Mucosa of stomach (tissue), 1 donor: ENCODE results near the gene CHPF.

ENCODE experiments used
- H3K27me3 ChIP-seq: one replicate; pipeline ENCODE4 v1.7.0; 2013; ENCODE audit warnings: mild to moderate bottlenecking, low read length; ENCODE audit not compliant: control insufficient read depth, insufficient read depth
- H3K36me3 ChIP-seq: one replicate; pipeline ENCODE4 v1.7.0; 2013; ENCODE audit warnings: low read length; ENCODE audit not compliant: control insufficient read depth, insufficient read depth
- H3K4me1 ChIP-seq: one replicate; pipeline ENCODE4 v1.7.0; 2013; ENCODE audit warnings: mild to moderate bottlenecking, low read length; ENCODE audit not compliant: control insufficient read depth, insufficient read depth
- H3K4me3 ChIP-seq: one replicate; pipeline ENCODE4 v1.7.0; 2013; ENCODE audit warnings: low read length
- H3K9ac ChIP-seq: one replicate; pipeline ENCODE4 v1.7.0; 2013; ENCODE audit warnings: mild to moderate bottlenecking, low read length, moderate library complexity
- H3K9me3 ChIP-seq: one replicate; pipeline ENCODE4 v1.7.0; 2013; ENCODE audit warnings: mild to moderate bottlenecking, low read length, moderate library complexity; ENCODE audit not compliant: control insufficient read depth
- donor health status: Pancreatic carcinoma.

The CHPF gene

GRCh38 chr2:219533930-219534661 lies 9.5 kb downstream of the CHPF start:
- no peaks in the 10 kb centered on the region for H3K4me1 ChIP-seq
- no peaks in the 10 kb centered on the region for H3K36me3 ChIP-seq
- H3K9ac ChIP-seq, result no peak overlapping the region
- H3K9me3 ChIP-seq, result no peaks in the 10 kb centered on the region
- no peak overlapping the region for H3K4me3 ChIP-seq
- peaks cover 10% of the 10 kb centered on the region for H3K27me3 ChIP-seq

GRCh38 chr2:219532378-219532649 lies 11.3 kb downstream of the CHPF start:
- Histone ChIP-seq H3K9ac (no peak overlapping the region), H3K4me1 (no peaks in the 10 kb centered on the region), H3K4me3 (no peak overlapping the region), H3K27me3 (peaks cover 22% of the 10 kb centered on the region), H3K9me3 (no peaks in the 10 kb centered on the region), H3K36me3 (no peaks in the 10 kb centered on the region)

GRCh38 chr2:219531639-219532377 lies 11.8 kb downstream of the CHPF start:
- Histone ChIP-seq H3K9me3 (no peaks in the 10 kb centered on the region), H3K4me3 (no peak overlapping the region), H3K36me3 (no peaks in the 10 kb centered on the region), H3K27me3 (peaks cover 27% of the 10 kb centered on the region), H3K4me1 (no peaks in the 10 kb centered on the region), H3K9ac (no peak overlapping the region)

GRCh38 chr2:219530048-219530963 lies 13.3 kb downstream of the CHPF start:
- no peaks in the 10 kb centered on the region for H3K4me1 ChIP-seq
- H3K9ac ChIP-seq, result no peak overlapping the region
- H3K27me3 ChIP-seq, result peaks cover 42% of the 10 kb centered on the region
- no peak overlapping the region for H3K4me3 ChIP-seq
- no peaks in the 10 kb centered on the region for H3K9me3 ChIP-seq
- no peaks in the 10 kb centered on the region for H3K36me3 ChIP-seq

GRCh38 chr2:219527472-219527871 lies 16.1 kb downstream of the CHPF start:
- no peaks in the 10 kb centered on the region for H3K4me1 ChIP-seq
- no peak overlapping the region for H3K9ac ChIP-seq
- no peaks in the 10 kb centered on the region for H3K36me3 ChIP-seq
- peaks cover 70% of the 10 kb centered on the region for H3K27me3 ChIP-seq
- H3K9me3 ChIP-seq, result no peaks in the 10 kb centered on the region
- H3K4me3 ChIP-seq, result no peak overlapping the region

GRCh38 chr2:219527076-219527394 lies 16.6 kb downstream of the CHPF start:
- H3K27me3 ChIP-seq, result peaks cover 73% of the 10 kb centered on the region
- H3K4me3 ChIP-seq, result no peak overlapping the region
- no peaks in the 10 kb centered on the region for H3K36me3 ChIP-seq
- H3K4me1 ChIP-seq, result no peaks in the 10 kb centered on the region
- H3K9ac ChIP-seq, result no peak overlapping the region
- no peaks in the 10 kb centered on the region for H3K9me3 ChIP-seq

GRCh38 chr2:219526320-219527075 lies 17.1 kb downstream of the CHPF start:
- H3K36me3 ChIP-seq, result no peaks in the 10 kb centered on the region
- no peaks in the 10 kb centered on the region for H3K4me1 ChIP-seq
- H3K27me3 ChIP-seq, result peaks cover 78% of the 10 kb centered on the region
- H3K4me3 ChIP-seq, result no peak overlapping the region
- no peaks in the 10 kb centered on the region for H3K9me3 ChIP-seq
- no peak overlapping the region for H3K9ac ChIP-seq

GRCh38 chr2:219525533-219526232 lies 17.9 kb downstream of the CHPF start:
- H3K9ac ChIP-seq, result no peak overlapping the region
- no peak overlapping the region for H3K4me3 ChIP-seq
- H3K36me3 ChIP-seq, result no peaks in the 10 kb centered on the region
- H3K9me3 ChIP-seq, result no peaks in the 10 kb centered on the region
- H3K27me3 ChIP-seq, result peaks cover 87% of the 10 kb centered on the region
- H3K4me1 ChIP-seq, result no peaks in the 10 kb centered on the region

GRCh38 chr2:219524817-219525216 lies 18.8 kb downstream of the CHPF start:
- Histone ChIP-seq H3K4me3 (no peak overlapping the region), H3K4me1 (no peaks in the 10 kb centered on the region), H3K9ac (no peak overlapping the region), H3K27me3 (peaks cover 90% of the 10 kb centered on the region), H3K36me3 (no peaks in the 10 kb centered on the region), H3K9me3 (no peaks in the 10 kb centered on the region)

- H3K4me1 ChIP-seq, result no peaks in the 10 kb centered on the region
- H3K36me3 ChIP-seq, result no peaks in the 10 kb centered on the region
- peaks cover 83% of the 10 kb centered on the region for H3K27me3 ChIP-seq
- no peak overlapping the region for H3K9ac ChIP-seq
- no peak overlapping the region for H3K4me3 ChIP-seq
- H3K9me3 ChIP-seq, result no peaks in the 10 kb centered on the region
Observed at GRCh38 chr2:219523031-219523671, 20.5 kb downstream of the CHPF start.
